Ascending aorta (tissue), 2 donors: Measurements from ENCODE around the gene TUT1. TPM values are rescaled to one million over a fixed set of nuclear protein-coding genes. Genes with fewer than 3 reads are reported as not detected.

Source experiments
- DNase-seq, 2 donors: peaks; one replicate each; pipeline ENCODE4 v3.0.0-alpha.2; 2019; ENCODE audit warnings: low spot score in 2 of 2
- H3K27ac ChIP-seq, 2 donors: fragments of 200-600 bp; sonication (generic); one replicate each; pipeline ENCODE4 v1.5.1; 2016 to 2017; ENCODE audit warnings: mild to moderate bottlenecking in 1 of 2
- H3K27me3 ChIP-seq: fragments of 200-600 bp; sonication (generic); one replicate; pipeline ENCODE4 v1.5.1; 2017
- H3K36me3 ChIP-seq, 2 donors: fragments of 200-600 bp; sonication (generic); one replicate each; pipeline ENCODE4 v1.5.1; 2016
- H3K4me1 ChIP-seq, 2 donors: fragments of 200-600 bp; sonication (generic); one replicate each; pipeline ENCODE4 v1.5.1; 2016 to 2017; ENCODE audit warnings: mild to moderate bottlenecking in 1 of 2
- H3K4me3 ChIP-seq, 2 donors: fragments of 200-600 bp; sonication (generic); one replicate each; pipeline ENCODE4 v1.5.1; 2016 to 2017; ENCODE audit warnings: mild to moderate bottlenecking in 1 of 2
- H3K9me3 ChIP-seq, 2 donors: fragments of 200-600 bp; sonication (generic); one replicate each; pipeline ENCODE4 v1.5.1; 2016
- CTCF ChIP-seq, 3 experiments: fragments of 200-600 bp in 2 of 3; fragments of 450-650 bp in 1 of 3; sonication (generic) in 2 of 3; IDR thresholded peaks; one replicate each; pipeline ENCODE4 v1.5.1; 2016 to 2019; ENCODE audit warnings: antibody characterized with exemption in 3 of 3, mild to moderate bottlenecking in 1 of 3, moderate library complexity in 1 of 3
- intact Hi-C: fragments of 100-400 bp; cut with DNase I; formaldehyde crosslinking; loops from one replicate; pipeline ENCODE4 v1.15.1; 2023
- total RNA-seq: library from RNA; depleted of rRNA; stranded (reverse); fragments of >200 nt; gene quantifications from one replicate; pipeline ENCODE4 v1.1.0, GENCODE V29; 2016

TUT1 gene
- total RNA-seq, 1 donor from 2014 or later, result 18.4 TPM

GRCh38 chr11:62536301-62536957, 54.9 kb downstream of the TUT1 start:
- H3K4me1 ChIP-seq, result peaks cover 38 to 52% of the 10 kb centered on the region in 2 donors
- peak overlapping the region in 1 of 2 donors; percentile 9 for H3K4me3 ChIP-seq
- H3K9me3 ChIP-seq, result no peaks in the 10 kb centered on the region
- H3K36me3 ChIP-seq, result peaks cover 50 to 51% of the 10 kb centered on the region in 2 donors
- TF ChIP-seq CTCF (IDR thresholded peaks at IDR 0.05), result no peak
- DNase-seq, result no peak
- H3K27me3 ChIP-seq, result no peaks in the 10 kb centered on the region
- intact Hi-C loops, result no loop called here
- peak overlapping the region; percentile 54 to 65 for H3K27ac ChIP-seq

DNA sequence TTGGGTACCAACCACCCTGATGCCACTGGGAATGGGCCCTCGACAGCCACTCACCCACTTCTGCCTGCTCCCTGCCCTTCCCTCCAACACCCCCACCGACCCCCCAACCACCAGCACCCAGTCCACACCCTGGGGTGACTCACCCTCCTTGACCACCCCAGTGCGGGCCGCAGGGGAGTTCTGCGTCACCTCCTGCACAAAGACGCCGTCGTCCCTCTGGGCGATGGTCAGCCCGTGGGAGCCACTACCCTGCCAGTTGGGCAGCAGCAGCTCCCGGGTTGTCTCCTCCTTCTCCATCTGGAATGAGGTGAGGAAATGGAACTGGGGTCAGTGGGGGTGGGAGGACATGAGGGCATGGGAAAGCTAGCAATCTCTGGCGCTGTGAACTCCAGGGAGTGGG, 55.5 kb downstream of the TUT1 start:
- H3K4me1 ChIP-seq, result peaks cover 36 to 49% of the 10 kb centered on the region in 2 donors

DNA sequence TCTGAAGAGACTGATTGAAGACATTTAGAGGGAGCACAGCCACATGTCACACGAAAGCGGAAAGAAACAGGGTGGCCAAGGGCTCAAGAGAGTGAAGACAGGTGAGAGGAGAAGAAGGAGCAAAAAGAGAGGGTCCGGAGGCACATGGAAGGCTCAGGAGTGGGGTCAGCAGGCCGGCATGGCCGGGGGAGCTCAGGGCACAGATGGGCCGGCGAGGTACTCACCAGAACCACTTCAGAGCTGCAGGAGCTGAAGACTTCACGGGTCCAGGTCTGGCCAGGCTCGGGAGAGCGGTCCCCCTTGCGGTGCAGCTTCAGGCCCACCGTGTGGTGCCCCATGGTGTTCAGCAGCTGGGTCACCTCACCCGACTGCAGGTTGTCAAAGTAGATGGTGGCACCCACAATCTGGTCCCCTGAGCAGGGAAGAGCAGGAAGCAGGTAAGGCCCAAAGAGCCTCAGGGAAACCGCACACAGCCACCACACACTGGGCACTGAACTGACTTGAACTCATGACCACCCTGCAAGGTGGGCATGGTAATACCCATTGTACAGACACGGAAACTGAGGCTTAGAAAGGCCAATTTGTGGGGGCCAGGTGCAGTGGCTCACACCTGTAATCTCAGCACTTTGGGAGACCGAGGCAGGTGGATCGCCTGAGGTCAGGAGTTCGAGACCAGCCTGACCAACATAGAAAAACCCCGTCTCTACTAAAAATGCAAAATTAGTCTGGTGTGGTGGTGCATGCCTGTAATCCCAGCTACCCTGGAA, 56.4 kb downstream of the TUT1 start:
- Histone ChIP-seq H3K4me3 (no peak overlapping the region), H3K27ac (no peak overlapping the region), H3K4me1 (peaks cover 27 to 41% of the 10 kb centered on the region in 2 donors), H3K9me3 (no peaks in the 10 kb centered on the region), H3K27me3 (no peaks in the 10 kb centered on the region), H3K36me3 (peaks cover 64 to 66% of the 10 kb centered on the region in 2 donors)
- no peak for DNase-seq
- intact Hi-C loops, result no loop called here
- no peak for TF ChIP-seq CTCF (IDR thresholded peaks at IDR 0.05)

More for the DNA sequence above, 55.5 kb downstream of the TUT1 start:
- intact Hi-C loops, result no loop called here
- H3K27ac ChIP-seq, result peak overlapping the region; percentile 54 to 65
- no peaks in the 10 kb centered on the region for H3K9me3 ChIP-seq
- peak overlapping the region in 1 of 2 donors; percentile 9 for H3K4me3 ChIP-seq
- no peak for DNase-seq
- H3K36me3 ChIP-seq, result peaks cover 57% of the 10 kb centered on the region in 2 donors
- no peaks in the 10 kb centered on the region for H3K27me3 ChIP-seq
- TF ChIP-seq CTCF (IDR thresholded peaks at IDR 0.05), result no peak

- H3K27ac ChIP-seq, result no peak overlapping the region
- no peak for TF ChIP-seq CTCF (IDR thresholded peaks at IDR 0.05)
- no peak for DNase-seq
- H3K4me1 ChIP-seq, result peaks cover 7 to 15% of the 10 kb centered on the region in 2 donors
- intact Hi-C loops, result no loop called here
- no peak overlapping the region for H3K4me3 ChIP-seq
- H3K27me3 ChIP-seq, result no peaks in the 10 kb centered on the region
- peaks cover 88 to 93% of the 10 kb centered on the region in 2 donors for H3K36me3 ChIP-seq
- no peaks in the 10 kb centered on the region for H3K9me3 ChIP-seq
Measured at GRCh38 chr11:62532096-62532495, 59.2 kb downstream of the TUT1 start.

Other genes starting within 250 kb of the TUT1 start
- not detected for gene SCGB1A1, start 172.5 kb downstream of the TUT1 start, total RNA-seq
- gene AHNAK, start 44.7 kb downstream of the TUT1 start, total RNA-seq, result 718 TPM
- gene EEF1G, start 17.6 kb downstream of the TUT1 start, total RNA-seq, result 1,083 TPM
- gene MTA2, start 10.3 kb upstream of the TUT1 start, total RNA-seq, result 79.2 TPM
- gene EML3, start 21.3 kb upstream of the TUT1 start, total RNA-seq, result 207 TPM
- not detected for gene ROM1, start 21.7 kb upstream of the TUT1 start, total RNA-seq
- 61.3 TPM for gene B3GAT3, start 30.5 kb upstream of the TUT1 start, total RNA-seq
- 326 TPM for gene GANAB, start 55.1 kb upstream of the TUT1 start, total RNA-seq
- gene INTS5, start 61.8 kb upstream of the TUT1 start, total RNA-seq, result 8.1 TPM
- 49.8 TPM for gene C11orf98, start 73.7 kb upstream of the TUT1 start, total RNA-seq
- not detected for gene CSKMT, start 73.8 kb upstream of the TUT1 start, total RNA-seq
- 3.9 TPM for gene UQCC3, start 80.2 kb upstream of the TUT1 start, total RNA-seq
- gene LBHD1, start 80.7 kb upstream of the TUT1 start, total RNA-seq, result not detected
- gene UBXN1, start 87.5 kb upstream of the TUT1 start, total RNA-seq, result 60.2 TPM
- 12.1 TPM for gene LRRN4CL, start 98.0 kb upstream of the TUT1 start, total RNA-seq
- 55.9 TPM for gene BSCL2, start 115.9 kb upstream of the TUT1 start, total RNA-seq
- gene GNG3, start 116.2 kb upstream of the TUT1 start, total RNA-seq, result not detected
- gene HNRNPUL2, start 135.9 kb upstream of the TUT1 start, total RNA-seq, result 14.6 TPM
- gene TTC9C, start 137.0 kb upstream of the TUT1 start, total RNA-seq, result 1.4 TPM
- gene ZBTB3, start 162.6 kb upstream of the TUT1 start, total RNA-seq, result 2.9 TPM
- gene POLR2G, start 170.1 kb upstream of the TUT1 start, total RNA-seq, result 110 TPM
- 51.7 TPM for gene TAF6L, start 179.9 kb upstream of the TUT1 start, total RNA-seq
- gene TMEM179B, start 195.9 kb upstream of the TUT1 start, total RNA-seq, result 102 TPM
- gene TMEM223, start 200.5 kb upstream of the TUT1 start, total RNA-seq, result 92.5 TPM
- gene NXF1, start 213.9 kb upstream of the TUT1 start, total RNA-seq, result 41.8 TPM
- 40.3 TPM for gene STX5, start 240.5 kb upstream of the TUT1 start, total RNA-seq
- gene TEX54, start 241.3 kb upstream of the TUT1 start, total RNA-seq, result not detected
- 28.7 TPM for gene WDR74, start 248.1 kb upstream of the TUT1 start, total RNA-seq